Stomach (tissue), 9 donors: ENCODE results near the gene TLL2. TPM values are rescaled to one million over a fixed set of nuclear protein-coding genes. Genes with fewer than 3 reads are reported as not detected.

Experiments used
- DNase-seq, 2 donors: peaks; one replicate each; pipeline versions ENCODE4 v3.0.0 to v3.0.0-alpha.2; 2013 to 2019
- H3K27ac ChIP-seq, 5 donors: fragments of 200-600 bp in 4 of 5; sonication (generic) in 4 of 5; one replicate each; pipeline ENCODE4 v1.5.1; 2013 to 2019; ENCODE audit warnings: mild to moderate bottlenecking in 1 of 5, moderate library complexity in 1 of 5
- H3K27me3 ChIP-seq, 3 donors: fragments of 200-600 bp; sonication (generic); one replicate each; pipeline ENCODE4 v1.5.1; 2017 to 2019; ENCODE audit warnings: mixed run types in 1 of 3
- H3K36me3 ChIP-seq, 4 donors: fragments of 200-600 bp; sonication (generic); 1 replicate in 3 of 4; 2 replicates in 1 of 4; pipeline ENCODE4 v1.5.1; 2016 to 2019
- H3K4me1 ChIP-seq, 4 donors: fragments of 200-600 bp; sonication (generic); one replicate each; pipeline ENCODE4 v1.5.1; 2016 to 2019
- H3K4me3 ChIP-seq, 4 donors: fragments of 200-600 bp; sonication (generic) in 3 of 4; one replicate each; pipeline ENCODE4 v1.5.1; 2016 to 2019; ENCODE audit warnings: mild to moderate bottlenecking in 1 of 4
- H3K9me3 ChIP-seq, 4 donors: fragments of 200-600 bp; sonication (generic); one replicate each; pipeline ENCODE4 v1.5.1; 2016 to 2019
- CTCF ChIP-seq, 7 experiments: fragments of 450-650 bp in 4 of 7; fragments of 200-600 bp in 3 of 7; sonication (generic) in 3 of 7; IDR thresholded peaks; one replicate each; pipeline ENCODE4 v1.5.1; 2016 to 2019; ENCODE audit warnings: antibody characterized with exemption in 7 of 7, control low read depth in 2 of 7, mild to moderate bottlenecking in 1 of 7
- EP300 ChIP-seq: sonication (generic); formaldehyde crosslinking; IDR thresholded peaks from one replicate; pipeline ENCODE4 v1.6.1; 2017; ENCODE audit warnings: antibody characterized with exemption
- POLR2A ChIP-seq, 4 donors: fragments of 450-650 bp; IDR thresholded peaks; one replicate each; pipeline ENCODE4 v1.6.1; 2016; ENCODE audit warnings: antibody characterized with exemption in 4 of 4, control low read depth in 2 of 4, mild to moderate bottlenecking in 1 of 4, moderate library complexity in 1 of 4
- POLR2AphosphoS5 ChIP-seq, 3 donors: sonication (generic); formaldehyde crosslinking; IDR thresholded peaks; one replicate each; pipeline ENCODE4 v1.6.1; 2016; ENCODE audit warnings: antibody characterized with exemption in 3 of 3
- WGBS, 5 donors: extraction: QIAGEN DNeasy Blood & Tissue Kit in 3 of 5; methylation state at CpG; one replicate each; pipeline versions ENCODE4 v1.1.5 to v1.1.7; 2013 to 2018; 5-methylcytosine and 5-hydroxymethylcytosine counted together
- intact Hi-C: fragments of 100-400 bp; cut with DNase I; formaldehyde crosslinking; loops from one replicate; pipeline ENCODE4 v1.15.1; 2023; ENCODE audit warnings: low total_unique reads
- polyA plus RNA-seq, 3 donors: library from polyadenylated mRNA; stranded (reverse); fragments of 200-250 nt; gene quantifications; one replicate each; pipeline ENCODE4 v1.2.3, GENCODE V29; 2013
- total RNA-seq, 5 donors: library from RNA; depleted of rRNA; stranded (reverse); fragments of >200 nt; gene quantifications; one replicate each; pipeline versions ENCODE4 v1.1.0 to v1.2.3, GENCODE V29; 2014 to 2016
- donor health status: healthy with polysubstance abuse.
- donor health status: Bipolar disorder and iron deficiency.
- donor health status: healthy.

The TLL2 gene
- total and polyA plus RNA-seq, 8 donors: 0.37 to 1.4 (median 0.57) TPM; not detected in 2

DNA sequence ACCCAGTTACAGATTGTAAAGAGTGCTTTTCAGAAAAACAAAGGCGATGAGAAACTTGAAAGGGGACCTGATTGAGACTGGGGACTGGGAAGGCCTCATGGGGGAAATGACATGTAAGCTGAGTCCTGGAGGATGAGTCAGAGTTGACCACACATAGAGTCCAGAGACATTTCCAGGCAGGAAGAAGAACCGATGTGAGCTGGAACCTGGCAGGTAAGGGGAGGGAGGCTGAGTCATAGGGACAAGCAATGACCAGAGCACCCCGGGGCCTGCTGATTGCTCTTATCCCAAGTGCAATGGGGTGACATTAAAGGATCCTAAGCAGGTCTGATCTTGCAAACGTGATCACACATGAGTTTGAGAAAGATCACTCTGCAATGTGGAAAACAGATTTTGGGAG is 11.7 kb downstream of the TLL2 start:
- H3K4me3 ChIP-seq: no peak overlapping the region
- DNase-seq: no peak
- peaks cover 0 to 7% (median 0%) of the 10 kb centered on the region in 3 donors for H3K27me3 ChIP-seq
- no peaks in the 10 kb centered on the region for H3K9me3 ChIP-seq
- H3K27ac ChIP-seq: no peak overlapping the region
- no peaks in the 10 kb centered on the region for H3K4me1 ChIP-seq
- no peak for TF ChIP-seq POLR2AphosphoS5 (IDR thresholded peaks at IDR 0.05)
- no peak for TF ChIP-seq POLR2A (IDR thresholded peaks at IDR 0.05)
- TF ChIP-seq EP300: no peak
- TF ChIP-seq CTCF (IDR thresholded peaks at IDR 0.05): no peak
- WGBS, 5 donors: 74 to 87% (median 81%) methylated on average over 4 of the region's 4 CpGs
- intact Hi-C loops: loop anchor here (10.0 kb wide), 1 partner anchor 117 kb away; no protein-coding TSS in a partner anchor
- H3K36me3 ChIP-seq: no peaks in the 10 kb centered on the region

DNA sequence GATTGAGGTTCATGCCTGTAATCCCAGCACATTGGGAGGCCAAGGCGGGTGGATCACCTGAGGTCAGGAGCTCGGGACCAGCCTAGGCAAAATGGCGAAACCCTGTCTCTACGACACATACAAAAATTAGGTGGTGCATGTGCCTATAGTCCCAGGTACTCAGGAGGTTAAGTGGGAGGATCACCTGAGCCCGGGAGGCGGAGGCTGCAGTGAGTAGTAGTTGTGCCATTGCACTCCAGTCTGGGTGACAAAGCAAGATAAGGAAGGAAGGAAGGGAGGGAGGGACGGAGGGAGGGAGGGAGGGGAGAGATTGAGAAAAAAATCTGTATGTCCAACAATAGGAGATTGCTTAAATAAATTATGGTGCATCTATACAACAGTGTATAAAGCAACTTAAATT is 13.2 kb downstream of the TLL2 start:
- intact Hi-C loops: loop anchor here (10.0 kb wide), 1 partner anchor 116 kb away; no protein-coding TSS in a partner anchor

DNA sequence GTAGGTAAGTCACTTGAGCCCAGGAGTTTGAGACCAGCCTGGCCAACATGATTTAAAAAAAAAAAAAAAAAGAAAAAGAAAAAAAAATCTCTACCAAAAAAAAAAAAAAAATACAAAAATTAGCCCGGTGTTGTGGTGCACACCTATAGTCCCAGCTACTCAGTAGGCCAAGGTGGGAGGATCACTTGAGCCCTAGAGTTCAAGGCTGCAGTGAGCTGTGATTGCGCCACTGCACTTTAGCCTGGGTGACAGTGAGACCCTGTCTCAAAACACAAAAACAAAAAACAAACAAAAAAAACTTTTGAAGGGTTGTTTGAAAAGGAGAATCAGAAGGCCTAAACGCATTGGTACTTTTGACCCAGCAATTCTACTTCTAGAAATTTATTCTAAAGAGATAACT is 13.7 kb downstream of the TLL2 start:
- TF ChIP-seq CTCF (IDR thresholded peaks at IDR 0.05) (no peak), POLR2A (IDR thresholded peaks at IDR 0.05) (no peak), POLR2AphosphoS5 (IDR thresholded peaks at IDR 0.05) (no peak), EP300 (no peak)
- intact Hi-C loops: loop anchor here (10.0 kb wide), 1 partner anchor 115 kb away; no protein-coding TSS in a partner anchor
- Histone ChIP-seq H3K27ac (no peak overlapping the region), H3K4me3 (no peak overlapping the region), H3K4me1 (no peaks in the 10 kb centered on the region), H3K9me3 (no peaks in the 10 kb centered on the region), H3K36me3 (no peaks in the 10 kb centered on the region), H3K27me3 (peaks cover 0 to 7% (median 0%) of the 10 kb centered on the region in 3 donors)
- DNase-seq: no peak
- 91 to 99% (median 94%) methylated on average over 3 of the region's 3 CpGs for WGBS, 5 donors

More for the DNA sequence above, 13.2 kb downstream of the TLL2 start:
- TF ChIP-seq EP300 (no peak), POLR2A (IDR thresholded peaks at IDR 0.05) (no peak), CTCF (IDR thresholded peaks at IDR 0.05) (no peak), POLR2AphosphoS5 (IDR thresholded peaks at IDR 0.05) (no peak)
- no peak overlapping the region for H3K27ac ChIP-seq
- no peak for DNase-seq
- H3K36me3 ChIP-seq: no peaks in the 10 kb centered on the region
- H3K4me3 ChIP-seq: no peak overlapping the region
- no peaks in the 10 kb centered on the region for H3K4me1 ChIP-seq
- H3K27me3 ChIP-seq: peaks cover 0 to 7% (median 0%) of the 10 kb centered on the region in 3 donors
- 60 to 71% (median 67%) methylated on average over 7 of the region's 7 CpGs for WGBS, 5 donors
- H3K9me3 ChIP-seq: no peaks in the 10 kb centered on the region

DNA sequence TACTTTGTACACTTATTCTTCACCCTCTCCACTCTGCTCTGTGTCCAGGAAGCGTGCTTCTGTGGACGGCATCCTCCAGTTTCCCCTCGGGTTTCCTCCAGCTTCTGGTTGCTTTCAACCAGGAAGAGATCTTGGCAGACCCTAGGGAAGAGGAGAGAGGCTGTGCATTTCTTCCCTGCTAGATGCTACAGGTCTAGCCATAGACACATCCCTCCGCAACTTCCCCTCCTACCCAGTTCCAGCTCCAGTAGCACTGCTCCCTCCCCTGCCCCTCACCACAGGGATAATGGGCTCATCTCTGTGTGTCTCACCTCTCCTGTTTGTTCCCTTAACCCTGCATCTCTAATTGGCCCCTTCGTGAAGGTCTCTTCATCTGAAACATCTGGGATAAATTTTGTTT is 16.3 kb downstream of the TLL2 start:
- no peak for TF ChIP-seq POLR2A (IDR thresholded peaks at IDR 0.05)
- TF ChIP-seq POLR2AphosphoS5 (IDR thresholded peaks at IDR 0.05): no peak
- TF ChIP-seq EP300: no peak
- TF ChIP-seq CTCF (IDR thresholded peaks at IDR 0.05): no peak
- intact Hi-C loops: no loop called here
- WGBS, 5 donors: 62 to 73% (median 68%) methylated on average over 5 of the region's 5 CpGs
- Histone ChIP-seq H3K36me3 (no peaks in the 10 kb centered on the region), H3K27ac (no peak overlapping the region), H3K9me3 (no peaks in the 10 kb centered on the region), H3K4me1 (no peaks in the 10 kb centered on the region), H3K27me3 (no peaks in the 10 kb centered on the region), H3K4me3 (no peak overlapping the region)
- no peak for DNase-seq
